HG03442 (cell line): ENCODE results near the gene KATNAL1.
A peak's percentile ranks its signal among the peaks of the same experiment; 100 is the strongest.
"Not testable (repeated sequence)": the region's sequence is repeated elsewhere in the genome, so short reads cannot be mapped to it uniquely, and the experiment has no call there.

Source experiments
- ATAC-seq: cut with Tn5 transposase; IDR thresholded peaks from one replicate; pipeline ENCODE4 v1.9.1; 2021; ENCODE audit warnings: mild to moderate bottlenecking, moderate library complexity; ENCODE audit not compliant: unreplicated experiment

KATNAL1 gene

GRCh38 chr13:30222254-30222653 lies 85.1 kb downstream of the KATNAL1 start:
- ATAC-seq = no peak

- no peak for ATAC-seq
Observed at GRCh38 chr13:30216111-30216510, 91.2 kb downstream of the KATNAL1 start.

- ATAC-seq = no peak
Observed at GRCh38 chr13:30212256-30212655, 95.1 kb downstream of the KATNAL1 start.

- ATAC-seq = no peak
Observed at GRCh38 chr13:30211745-30212144, 95.6 kb downstream of the KATNAL1 start.

DNA sequence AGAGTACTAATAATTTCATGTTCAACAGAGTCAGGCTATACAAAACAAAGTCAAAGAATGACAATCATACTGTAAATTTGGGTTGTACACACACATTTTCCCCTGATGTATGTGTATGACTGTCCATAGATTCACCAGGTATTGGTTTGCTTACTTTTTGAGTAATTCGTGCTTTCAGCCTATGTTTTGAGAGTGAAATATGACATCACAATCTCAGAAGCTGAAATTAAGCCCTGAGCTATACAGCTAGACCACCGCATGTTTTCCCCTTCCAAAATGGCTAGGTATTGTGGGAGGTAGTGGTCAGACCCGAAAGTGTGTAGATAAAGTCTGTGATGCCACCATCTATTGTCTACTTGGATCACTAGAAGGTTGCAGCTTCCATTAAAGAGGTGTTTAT lies 102.8 kb downstream of the KATNAL1 start:
- peak; percentile 68 for ATAC-seq

DNA sequence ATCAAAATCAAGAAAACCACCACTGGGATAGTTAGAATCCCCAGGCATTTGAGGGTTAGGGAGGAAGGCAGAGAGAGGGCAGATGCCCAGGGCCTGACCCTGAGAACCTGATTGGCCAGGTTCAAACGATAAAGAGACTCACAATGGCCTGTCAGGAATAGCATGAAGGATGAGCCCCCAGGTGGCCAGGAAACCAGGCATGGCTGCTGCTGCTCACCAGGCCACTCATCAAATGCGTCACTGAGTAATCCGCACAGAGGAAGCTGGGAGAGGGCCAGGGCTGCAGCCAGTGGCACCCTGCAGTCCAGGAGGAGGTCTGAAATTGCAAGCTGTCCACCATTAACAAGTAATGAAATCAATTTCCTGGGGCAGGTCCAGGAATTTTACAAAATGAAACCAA lies 111.3 kb downstream of the KATNAL1 start:
- no peak for ATAC-seq

- no peak for ATAC-seq
Observed at GRCh38 chr13:30194906-30195305, 112.4 kb downstream of the KATNAL1 start.

GRCh38 chr13:30193279-30194234 lies 113.8 kb downstream of the KATNAL1 start:
- no peak for ATAC-seq

DNA sequence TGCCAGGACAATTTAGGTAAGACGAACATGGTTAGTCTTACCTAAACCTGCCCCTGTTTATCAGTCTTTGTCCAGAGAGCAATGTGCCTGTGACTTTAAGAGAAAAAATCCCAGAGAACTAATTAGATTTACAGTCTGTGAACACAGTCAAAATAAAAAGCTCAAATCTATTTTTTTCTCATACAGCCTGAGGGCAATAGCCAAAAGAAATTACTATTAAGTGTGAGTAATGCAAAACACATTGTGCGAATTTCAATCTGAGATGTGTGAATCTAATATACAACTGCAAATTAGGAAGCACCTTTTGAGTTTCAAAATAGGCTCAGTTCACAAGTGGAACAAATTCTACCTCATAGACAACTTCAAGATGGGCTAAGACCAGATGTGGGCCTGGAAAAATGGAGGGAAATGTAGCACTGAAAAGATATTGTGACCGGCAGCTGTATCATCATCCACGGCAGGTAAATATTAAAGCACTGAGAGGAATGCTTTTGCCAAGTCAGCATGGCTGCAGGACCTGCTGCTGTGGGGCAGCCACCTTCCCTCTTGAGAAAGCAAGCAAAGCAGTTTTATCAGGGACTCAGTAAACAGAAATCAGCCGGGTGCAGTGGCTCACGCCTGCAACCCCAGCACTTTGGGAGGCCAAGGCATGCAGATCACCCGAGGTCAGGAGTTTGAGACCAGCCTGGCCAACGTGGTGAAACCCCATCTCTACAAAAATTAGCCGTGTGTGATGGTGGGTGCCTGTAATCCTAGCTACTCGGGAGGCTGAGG lies 114.8 kb downstream of the KATNAL1 start:
- no peak for ATAC-seq

DNA sequence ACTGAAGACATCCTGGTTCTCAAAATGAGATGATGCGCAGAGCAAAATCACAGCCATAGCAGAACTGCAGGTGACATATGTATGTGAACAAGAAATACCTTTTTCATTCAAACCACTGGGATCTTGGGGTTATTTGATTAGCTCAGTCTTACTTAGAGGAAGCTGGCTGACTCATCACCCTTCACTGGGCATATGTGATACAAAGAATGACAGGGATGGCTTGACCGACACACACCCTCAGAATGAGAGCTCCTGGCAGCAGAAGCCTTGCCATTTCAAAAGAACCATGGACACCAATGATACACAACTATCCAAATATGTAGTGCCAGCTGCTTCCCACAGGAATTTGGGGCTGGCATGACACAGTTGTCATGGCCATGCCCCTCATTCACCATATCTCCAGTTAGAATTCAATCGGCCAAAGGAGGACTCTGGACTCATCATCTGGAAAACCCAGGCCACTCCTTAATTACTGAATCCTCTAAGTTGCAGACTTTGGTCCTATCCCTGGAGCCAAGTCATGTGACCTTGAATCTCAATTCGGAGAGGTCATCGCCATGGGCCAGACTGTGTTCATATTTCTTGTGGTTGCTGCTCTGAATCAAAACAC lies 115.8 kb downstream of the KATNAL1 start:
- no peak for ATAC-seq

GRCh38 chr13:30186634-30187415 lies 120.5 kb downstream of the KATNAL1 start:
- ATAC-seq = no peak

DNA sequence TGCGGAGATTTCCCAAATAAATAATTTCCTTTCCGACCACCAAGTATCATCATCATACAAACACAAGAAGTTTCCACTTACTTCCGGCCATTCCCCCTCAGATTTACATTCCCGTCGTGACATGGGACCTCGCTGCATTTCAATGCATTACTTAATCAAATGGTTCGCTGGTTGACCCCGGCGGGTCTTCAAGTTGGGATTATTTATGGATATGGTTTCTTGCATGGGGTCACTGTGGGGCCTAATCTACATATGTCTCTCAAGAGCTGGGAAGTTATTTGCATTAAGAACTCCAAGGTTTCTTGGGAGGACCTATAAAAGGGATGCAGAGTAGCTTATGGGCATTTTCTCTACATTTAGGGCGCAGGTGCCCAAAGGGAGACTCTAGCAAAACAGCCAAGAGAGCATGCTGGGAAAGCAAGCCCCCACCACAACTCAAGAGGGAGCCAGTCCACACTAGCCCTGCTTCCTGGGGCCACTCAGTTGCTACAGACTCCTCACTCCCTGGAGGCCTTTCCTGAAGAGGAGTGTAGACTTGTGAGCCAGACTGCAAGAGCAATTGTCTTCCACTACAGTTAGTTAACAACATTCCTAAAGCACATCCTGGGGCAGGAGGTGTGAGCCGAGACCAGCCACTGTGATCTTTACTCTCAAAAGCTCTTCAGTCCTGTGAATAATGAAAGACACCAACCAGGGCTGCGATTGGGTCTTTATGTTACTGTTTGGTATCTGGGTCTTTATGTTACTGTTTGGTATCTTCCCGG lies 125.3 kb downstream of the KATNAL1 start:
- no peak for ATAC-seq

DNA sequence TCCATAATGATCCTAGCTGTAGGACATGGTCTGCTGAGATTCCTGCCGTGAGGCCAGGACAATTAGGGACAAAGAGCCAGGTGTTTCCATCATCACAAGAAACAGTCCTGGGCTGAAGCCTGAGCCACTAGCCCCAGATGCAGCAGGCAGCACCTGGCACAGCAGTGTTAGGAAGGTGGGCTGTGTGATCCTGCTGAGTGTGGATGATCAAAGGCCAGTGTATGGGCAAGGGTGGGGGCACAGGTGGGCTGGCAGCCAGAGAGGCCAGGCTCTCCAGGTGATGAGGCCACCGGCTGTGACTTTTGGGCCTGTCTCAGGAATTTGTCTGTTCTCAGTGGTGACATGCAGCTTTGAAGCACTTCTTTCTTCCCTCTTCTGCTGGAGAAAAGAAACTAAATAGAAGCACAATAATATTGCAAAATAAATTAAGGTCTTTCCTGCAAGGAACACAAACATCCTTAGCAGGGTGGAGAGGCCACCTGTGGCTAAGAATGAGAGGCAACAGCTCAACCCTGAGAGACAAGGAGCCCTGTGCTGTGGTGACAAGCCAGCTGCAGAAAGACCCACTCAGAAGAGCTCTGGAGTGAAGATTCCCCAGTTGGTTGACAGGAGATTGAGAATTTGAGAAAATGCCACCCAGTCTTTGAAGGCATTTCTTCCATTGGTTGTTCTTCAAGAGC lies 127.6 kb downstream of the KATNAL1 start:
- ATAC-seq = no peak

DNA sequence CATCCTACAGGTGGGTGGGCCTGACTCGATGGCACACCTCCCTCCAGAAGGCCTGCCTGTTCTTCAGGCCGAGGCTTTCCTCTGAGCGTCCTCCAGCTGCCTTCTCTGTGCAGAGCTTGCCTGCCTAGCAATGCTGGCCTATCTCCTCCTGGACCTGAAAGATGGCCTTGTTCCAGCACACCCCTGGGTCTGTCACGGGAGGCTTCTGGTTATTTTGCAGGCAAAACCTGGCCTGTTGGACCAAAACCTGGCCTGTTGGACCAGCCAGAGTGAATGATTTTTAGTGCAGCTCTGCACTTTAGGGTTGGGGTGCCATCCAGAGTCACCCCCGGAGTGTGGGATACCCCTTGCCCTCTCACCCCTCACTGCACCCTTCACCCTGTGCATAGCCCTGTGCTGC lies 128.4 kb downstream of the KATNAL1 start:
- ATAC-seq = no peak

GRCh38 chr13:30175166-30175565 lies 132.2 kb downstream of the KATNAL1 start:
- ATAC-seq = no peak

- not testable (repeated sequence) for ATAC-seq
Observed at GRCh38 chr13:30174250-30174649, 133.1 kb downstream of the KATNAL1 start.

DNA sequence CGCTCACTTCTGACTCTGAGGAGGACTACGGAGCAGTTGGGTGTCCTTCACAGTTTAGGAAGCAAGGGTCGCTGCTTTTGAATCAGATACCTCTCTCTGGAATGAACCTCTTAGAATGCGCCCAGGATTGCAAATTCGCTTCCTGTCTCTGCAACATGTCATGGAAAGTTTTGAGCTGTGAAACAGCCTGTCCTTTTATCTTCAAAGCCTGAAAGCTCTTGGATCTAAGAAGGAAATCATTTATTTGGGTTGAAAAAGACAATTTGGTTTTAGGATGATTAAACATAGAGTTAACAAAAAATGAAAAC lies 134.1 kb downstream of the KATNAL1 start:
- ATAC-seq = no peak

GRCh38 chr13:30172593-30173302 lies 134.6 kb downstream of the KATNAL1 start:
- ATAC-seq = no peak

DNA sequence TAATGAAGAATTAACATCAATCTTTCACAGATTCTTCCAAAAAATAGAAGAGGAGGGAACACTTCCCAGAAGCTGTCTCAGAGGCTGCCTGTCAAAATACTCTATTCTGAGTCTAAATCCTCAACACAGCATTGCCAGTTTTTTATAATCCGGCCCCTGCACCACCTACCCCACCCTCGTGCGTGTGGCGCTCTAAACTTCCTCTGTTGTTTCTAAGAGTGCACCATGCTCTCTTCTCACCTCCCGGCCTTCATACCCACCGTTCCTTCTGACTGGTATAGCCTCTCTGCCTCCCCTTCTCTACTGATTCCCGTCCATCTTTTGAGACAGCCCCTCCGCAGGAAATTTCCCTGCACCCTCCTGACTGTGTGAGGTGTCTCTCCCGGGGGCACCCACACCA lies 136.8 kb downstream of the KATNAL1 start:
- no peak for ATAC-seq
